ENCODE measurements around the gene VAV3. TPM values are rescaled to one million over a fixed set of nuclear protein-coding genes. Genes with fewer than 3 reads are reported as not detected.

The VAV3 gene
- total and polyA plus RNA-seq, 2 of the 8 experiments (the other 6 are each of a cell fraction or from before 2014, with no cell fraction given) = 2.9 to 7.9 TPM

GRCh38 chr1:107990606-107991005 is 25.6 kb upstream of the VAV3 start (continued):
- TF ChIP-seq HDAC6 (IDR thresholded peaks at IDR 0.05; ENCODE audit: low read depth, low read length) (no peak), EP300 (IDR thresholded peaks at IDR 0.05; ENCODE audit: borderline replicate concordance in 1 of 2, low read depth in 2 of 2, low read length in 2 of 2) (no peak)
